Kidney epithelial cell (primary cell): ENCODE data around the gene RETREG3. TPM values are rescaled to one million over a fixed set of nuclear protein-coding genes. Genes with fewer than 3 reads are reported as not detected.
A peak's percentile ranks its signal among the peaks of the same experiment; 100 is the strongest.
"Not testable (repeated sequence)": the region's sequence is repeated elsewhere in the genome, so short reads cannot be mapped to it uniquely, and the experiment has no call there.

Experiments used
- DNase-seq: peaks from one replicate; pipeline ENCODE4 v3.0.0-alpha.2; 2010; ENCODE audit warnings: low read depth
- H3K27me3 ChIP-seq: 2 replicates; pipeline ENCODE4 v1.6.0; 2011; ENCODE audit warnings: low read length; ENCODE audit not compliant: control insufficient read depth, insufficient read depth
- H3K36me3 ChIP-seq: 2 replicates; pipeline ENCODE4 v1.5.1; 2011; ENCODE audit warnings: low read length; ENCODE audit not compliant: control insufficient read depth, insufficient read depth
- H3K4me3 ChIP-seq: 2 replicates; pipeline ENCODE4 v1.5.1; 2011; ENCODE audit warnings: low read depth, mild to moderate bottlenecking, control low read depth, low read length
- total RNA-seq: library from RNA; depleted of rRNA; stranded (reverse); fragments of >200 nt; gene quantifications from 2 replicates; pipeline ENCODE4 v1.2.3, GENCODE V29; 2015
- TF ChIP-seq, protein P1 (sequence below): IDR thresholded peaks from 2 replicates; pipeline ENCODE4 v1.5.1; 2011; ENCODE audit warnings: mild to moderate bottlenecking, moderate library complexity, low read length, control low read depth, inconsistent platforms; ENCODE audit not compliant: insufficient read depth, poor library complexity, severe bottlenecking

Gene RETREG3
- total RNA-seq, 1 donor from 2014 or later: 68.2 TPM

DNA sequence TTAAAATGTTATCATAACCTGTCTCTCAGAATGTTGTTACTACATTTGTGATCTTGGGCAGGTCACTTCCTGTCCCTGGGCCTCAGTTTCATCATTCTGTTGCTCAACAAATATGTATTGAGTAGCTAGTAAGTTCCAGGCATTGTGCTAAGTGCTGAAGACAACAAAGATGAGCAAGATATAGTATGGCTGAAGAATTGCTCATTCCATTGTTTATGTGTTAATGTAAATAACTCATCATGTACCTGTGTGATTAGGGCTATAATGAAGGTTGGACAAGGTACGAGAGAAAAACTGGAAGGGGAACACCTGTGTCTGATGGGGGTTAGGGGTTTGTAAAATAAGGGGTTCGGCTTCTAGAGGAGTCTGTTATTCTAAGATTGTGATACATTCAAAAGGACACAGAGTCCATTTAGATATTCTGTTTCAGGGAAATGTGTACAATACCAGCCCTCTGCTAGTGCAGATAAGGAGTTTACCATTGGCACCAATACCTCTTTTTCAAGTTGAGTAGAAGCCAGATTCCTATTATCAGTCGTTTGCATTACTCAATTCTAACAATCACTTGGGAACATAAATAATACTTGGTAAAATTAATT lies 20.3 kb upstream of the RETREG3 start:
- Histone ChIP-seq H3K36me3 (no peaks in the 10 kb centered on the region), H3K27me3 (no peaks in the 10 kb centered on the region), H3K4me3 (no peak overlapping the region)
- TF ChIP-seq, protein P1, sequence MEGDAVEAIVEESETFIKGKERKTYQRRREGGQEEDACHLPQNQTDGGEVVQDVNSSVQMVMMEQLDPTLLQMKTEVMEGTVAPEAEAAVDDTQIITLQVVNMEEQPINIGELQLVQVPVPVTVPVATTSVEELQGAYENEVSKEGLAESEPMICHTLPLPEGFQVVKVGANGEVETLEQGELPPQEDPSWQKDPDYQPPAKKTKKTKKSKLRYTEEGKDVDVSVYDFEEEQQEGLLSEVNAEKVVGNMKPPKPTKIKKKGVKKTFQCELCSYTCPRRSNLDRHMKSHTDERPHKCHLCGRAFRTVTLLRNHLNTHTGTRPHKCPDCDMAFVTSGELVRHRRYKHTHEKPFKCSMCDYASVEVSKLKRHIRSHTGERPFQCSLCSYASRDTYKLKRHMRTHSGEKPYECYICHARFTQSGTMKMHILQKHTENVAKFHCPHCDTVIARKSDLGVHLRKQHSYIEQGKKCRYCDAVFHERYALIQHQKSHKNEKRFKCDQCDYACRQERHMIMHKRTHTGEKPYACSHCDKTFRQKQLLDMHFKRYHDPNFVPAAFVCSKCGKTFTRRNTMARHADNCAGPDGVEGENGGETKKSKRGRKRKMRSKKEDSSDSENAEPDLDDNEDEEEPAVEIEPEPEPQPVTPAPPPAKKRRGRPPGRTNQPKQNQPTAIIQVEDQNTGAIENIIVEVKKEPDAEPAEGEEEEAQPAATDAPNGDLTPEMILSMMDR: no peak
- no peak for DNase-seq

DNA sequence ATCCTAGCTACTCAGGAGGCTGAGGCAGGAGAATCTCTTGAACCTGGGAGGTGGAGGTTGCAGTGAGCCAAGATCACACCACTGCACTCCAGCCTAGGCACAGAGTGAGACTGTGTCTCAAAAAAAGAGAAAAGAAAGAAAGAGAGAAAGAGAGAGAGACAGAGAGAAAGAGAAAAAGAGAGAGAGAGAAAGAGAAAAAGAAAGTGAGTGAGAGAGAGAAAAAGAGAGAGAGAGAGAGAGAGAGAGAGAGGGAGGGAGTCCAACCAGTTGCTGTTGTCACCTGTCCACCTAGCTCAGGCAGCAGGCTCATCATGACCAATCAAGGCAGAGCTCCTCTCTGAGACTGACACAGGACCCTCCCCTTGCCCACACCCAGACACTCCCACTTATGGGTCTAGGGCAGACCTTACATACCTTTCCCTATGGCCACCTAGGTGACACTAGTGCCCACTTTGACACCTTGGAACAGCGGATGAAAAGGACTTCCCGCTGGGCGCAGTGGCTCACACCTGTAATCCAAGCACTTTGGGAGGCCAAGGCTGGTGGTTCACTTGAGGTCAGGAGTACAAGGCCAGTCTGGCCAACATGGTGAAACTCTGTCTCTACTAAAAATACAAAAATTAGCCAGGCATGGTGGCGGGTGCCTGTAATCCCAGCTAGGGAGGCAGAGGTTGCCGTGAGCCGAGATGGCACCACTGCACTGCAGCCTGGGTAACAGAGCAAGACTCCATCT lies 18.0 kb upstream of the RETREG3 start:
- not testable (repeated sequence) for H3K36me3 ChIP-seq, H3K27me3 ChIP-seq, DNase-seq, H3K4me3 ChIP-seq

DNA sequence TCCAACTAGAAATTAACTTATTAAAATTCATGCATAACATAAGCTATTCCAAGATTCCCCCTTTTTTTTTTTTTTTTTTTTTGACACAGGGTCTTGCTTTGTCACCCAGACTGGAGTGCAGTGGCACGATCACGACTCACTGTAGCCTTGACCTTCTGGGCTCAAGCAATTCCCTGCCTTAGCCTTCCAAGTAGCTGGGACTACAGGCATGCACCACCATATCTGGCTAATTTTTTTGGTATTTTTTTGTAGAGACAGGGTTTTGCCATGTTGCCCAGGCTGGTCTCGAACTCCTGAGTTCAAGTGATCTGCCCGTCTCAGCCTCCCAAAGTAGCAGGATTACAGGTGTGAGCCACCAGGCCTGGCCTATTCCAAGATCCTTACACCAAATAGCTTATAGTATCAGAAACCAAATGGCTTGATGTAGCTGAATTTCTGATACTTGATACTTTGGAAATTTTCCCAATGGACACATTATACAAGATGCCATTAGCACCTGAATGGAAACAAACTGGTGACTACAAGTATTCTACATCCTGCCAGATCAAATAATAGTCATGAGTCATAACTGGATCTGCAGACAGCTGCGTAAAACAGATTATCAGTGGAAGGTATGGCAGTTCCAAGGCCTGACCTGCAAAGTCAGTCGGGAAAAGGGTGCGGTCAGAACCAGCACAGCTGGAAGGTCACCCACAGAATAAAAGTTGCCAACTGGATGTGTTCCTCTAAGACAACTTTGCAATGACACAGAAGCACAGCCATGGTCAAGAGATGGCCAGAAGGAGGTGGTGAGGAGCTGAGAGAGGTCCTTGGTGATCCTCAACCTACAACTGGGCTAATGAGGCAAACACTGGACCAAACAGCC lies 14.8 kb upstream of the RETREG3 start:
- Histone ChIP-seq H3K4me3 (no peak overlapping the region), H3K36me3 (no peaks in the 10 kb centered on the region), H3K27me3 (no peaks in the 10 kb centered on the region)
- no peak for DNase-seq
- TF ChIP-seq, protein P1: no peak

DNA sequence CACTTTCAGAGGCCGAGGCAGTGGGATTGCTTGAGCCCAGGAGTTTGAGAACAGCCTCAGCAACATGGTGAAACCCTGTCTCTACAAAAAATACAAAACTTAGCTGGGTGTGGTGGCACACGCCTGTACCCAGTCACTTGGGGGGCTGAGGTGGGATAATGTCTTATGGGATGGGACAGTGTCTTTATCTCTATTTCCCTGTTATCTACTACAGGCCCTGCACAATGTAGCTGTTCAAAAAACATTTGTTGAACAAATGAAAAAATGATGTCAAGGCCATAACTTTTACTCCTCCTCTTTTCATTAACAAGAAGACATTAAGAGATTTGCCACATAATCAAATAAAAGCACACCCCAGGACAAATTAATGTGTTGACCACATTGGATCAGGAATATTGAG lies 14.1 kb upstream of the RETREG3 start:
- DNase-seq: no peak

DNA sequence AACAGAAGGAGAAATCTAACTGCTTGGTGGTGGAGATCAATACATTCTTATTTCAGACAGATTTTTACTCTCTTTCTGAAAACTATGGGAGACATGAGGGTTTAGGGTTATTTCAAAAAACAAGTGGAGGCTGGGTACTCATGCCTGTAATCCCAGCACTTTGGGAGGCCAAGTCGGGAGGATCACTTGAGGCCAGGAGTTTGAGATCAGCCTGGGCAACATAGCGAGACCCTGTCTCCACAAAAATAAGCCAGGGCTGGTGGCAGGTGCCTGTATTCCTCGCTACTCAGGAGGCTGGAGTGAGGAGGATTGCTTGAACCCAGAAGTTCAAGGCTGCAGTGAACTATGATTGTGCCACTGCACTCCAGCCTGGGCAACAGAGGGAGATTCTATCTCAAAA lies 12.8 kb upstream of the RETREG3 start:
- H3K36me3 ChIP-seq, DNase-seq, H3K27me3 ChIP-seq, H3K4me3 ChIP-seq: not testable (repeated sequence)

More for the DNA sequence above, 14.1 kb upstream of the RETREG3 start:
- Histone ChIP-seq H3K36me3 (no peaks in the 10 kb centered on the region), H3K27me3 (no peaks in the 10 kb centered on the region), H3K4me3 (no peak overlapping the region)
- TF ChIP-seq, protein P1: no peak

DNA sequence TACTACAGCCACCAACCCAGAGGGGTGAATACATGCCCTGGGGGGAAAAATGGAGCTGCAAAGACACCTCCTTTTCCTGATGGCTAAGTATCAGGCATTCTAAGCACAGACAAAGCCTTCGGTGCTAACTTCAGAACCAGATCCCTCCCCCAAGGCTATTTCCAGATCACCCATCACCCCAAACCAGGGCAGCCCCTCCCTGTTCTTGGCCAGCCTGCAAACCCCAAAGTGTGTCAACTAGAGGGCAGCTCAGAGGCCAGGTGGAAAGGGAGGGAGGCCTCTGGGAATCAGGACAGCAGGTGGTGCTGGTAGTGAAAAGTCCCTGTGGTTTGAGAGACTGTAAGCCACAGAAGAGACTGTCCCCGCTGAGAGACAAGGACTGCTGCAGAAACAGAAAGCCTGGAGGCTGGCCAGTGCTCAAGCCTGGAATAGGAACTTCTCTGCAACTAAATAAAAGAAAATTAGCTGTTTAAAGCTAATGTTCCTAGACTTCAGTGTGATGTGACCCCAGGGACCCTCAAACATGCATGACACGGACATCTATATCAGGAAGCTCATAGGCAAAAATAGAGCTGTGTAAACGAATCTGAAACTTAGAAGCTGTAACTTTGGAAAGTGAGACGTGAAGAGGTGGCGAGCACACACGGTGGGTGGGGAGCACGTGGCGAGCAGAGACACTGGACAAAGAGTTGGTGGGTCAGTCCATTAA lies 9.4 kb upstream of the RETREG3 start:
- no peak for DNase-seq
- TF ChIP-seq, protein P1: peak; percentile 24
- no peak overlapping the region for H3K4me3 ChIP-seq
- H3K27me3 ChIP-seq: no peaks in the 10 kb centered on the region
- H3K36me3 ChIP-seq: no peaks in the 10 kb centered on the region
